HUES48 (cell line): ENCODE results near the gene STOX2.
A peak's percentile ranks its signal among the peaks of the same experiment; 100 is the strongest.

ENCODE experiments used
- H3K27ac ChIP-seq: one replicate; pipeline ENCODE4 v1.7.0; 2013; ENCODE audit warnings: low read depth, low read length, inconsistent platforms
- H3K27me3 ChIP-seq: 2 replicates; pipeline ENCODE4 v1.6.1; 2013; ENCODE audit warnings: mild to moderate bottlenecking, low read length; ENCODE audit not compliant: control insufficient read depth, insufficient read depth
- H3K36me3 ChIP-seq: 2 replicates; pipeline ENCODE4 v1.6.1; 2013; ENCODE audit warnings: low read length; ENCODE audit not compliant: control insufficient read depth, insufficient read depth
- H3K4me1 ChIP-seq: 2 replicates; pipeline ENCODE4 v1.6.1; 2013; ENCODE audit warnings: mild to moderate bottlenecking, low read length; ENCODE audit not compliant: control insufficient read depth, insufficient read depth
- H3K4me3 ChIP-seq: 2 replicates; pipeline ENCODE4 v1.5.1; 2013; ENCODE audit warnings: mild to moderate bottlenecking, low read depth, low read length
- H3K9ac ChIP-seq: 2 replicates; pipeline ENCODE4 v1.6.1; 2013; ENCODE audit warnings: mild to moderate bottlenecking, low read depth, low read length, moderate library complexity
- H3K9me3 ChIP-seq: 2 replicates; pipeline ENCODE4 v1.6.1; 2013; ENCODE audit warnings: low read length; ENCODE audit not compliant: control insufficient read depth, insufficient read depth

STOX2 gene

GRCh38 chr4:183905081-183905592 lies at the start of gene STOX2:
TSS of gene STOX2 (plus strand) at chr4:183905307. CDS start at chr4:183906791, 1,484 bp downstream.
- peak within 1 kb of the TSS; percentile 86 for H3K4me3 ChIP-seq

GRCh38 chr4:183855323-183856190 lies 49.5 kb upstream of the STOX2 start:
- H3K36me3 ChIP-seq = no peaks in the 10 kb centered on the region
- no peaks in the 10 kb centered on the region; the same call in 1 of the 2 replicates for H3K4me1 ChIP-seq
- H3K27ac ChIP-seq = no peak overlapping the region
- no peak overlapping the region for H3K4me3 ChIP-seq
- no peaks in the 10 kb centered on the region for H3K27me3 ChIP-seq
- no peak overlapping the region for H3K9ac ChIP-seq
- no peaks in the 10 kb centered on the region for H3K9me3 ChIP-seq

More at GRCh38 chr4:183905081-183905592, at the start of gene STOX2:
- Histone ChIP-seq H3K27ac (peak within 1 kb of the TSS; percentile 91), H3K4me1 (peaks cover 30% of the 10 kb centered on the region), H3K36me3 (no peaks in the 10 kb centered on the region), H3K27me3 (peaks cover 59% of the 10 kb centered on the region), H3K9me3 (no peaks in the 10 kb centered on the region), H3K9ac (peak within 1 kb of the TSS; percentile 68)

GRCh38 chr4:183857040-183857439 lies 48.1 kb upstream of the STOX2 start:
- Histone ChIP-seq H3K4me1 (no peaks in the 10 kb centered on the region; the same call in 1 of the 2 replicates), H3K27me3 (no peaks in the 10 kb centered on the region), H3K9me3 (no peaks in the 10 kb centered on the region), H3K36me3 (no peaks in the 10 kb centered on the region), H3K9ac (no peak overlapping the region), H3K27ac (no peak overlapping the region), H3K4me3 (no peak overlapping the region)

GRCh38 chr4:183858011-183858615 lies 47.0 kb upstream of the STOX2 start:
- no peaks in the 10 kb centered on the region for H3K27me3 ChIP-seq
- no peaks in the 10 kb centered on the region for H3K36me3 ChIP-seq
- no peak overlapping the region for H3K4me3 ChIP-seq
- no peak overlapping the region for H3K9ac ChIP-seq
- H3K27ac ChIP-seq = no peak overlapping the region
- no peaks in the 10 kb centered on the region; the same call in 1 of the 2 replicates for H3K4me1 ChIP-seq
- H3K9me3 ChIP-seq = no peaks in the 10 kb centered on the region

- H3K9me3 ChIP-seq = no peaks in the 10 kb centered on the region
- H3K27me3 ChIP-seq = no peaks in the 10 kb centered on the region
- H3K27ac ChIP-seq = no peak overlapping the region
- H3K4me3 ChIP-seq = no peak overlapping the region
- no peaks in the 10 kb centered on the region; the same call in 1 of the 2 replicates for H3K4me1 ChIP-seq
- H3K9ac ChIP-seq = no peak overlapping the region
- H3K36me3 ChIP-seq = no peaks in the 10 kb centered on the region
These were observed 45.0 kb upstream of the STOX2 start for GRCh38 chr4:183860119-183860518.

GRCh38 chr4:183860731-183861130 lies 44.4 kb upstream of the STOX2 start:
- H3K9ac ChIP-seq = no peak overlapping the region
- no peak overlapping the region for H3K4me3 ChIP-seq
- no peaks in the 10 kb centered on the region for H3K36me3 ChIP-seq
- H3K27ac ChIP-seq = peak overlapping the region; percentile 25
- H3K4me1 ChIP-seq = no peaks in the 10 kb centered on the region; the same call in 1 of the 2 replicates
- no peaks in the 10 kb centered on the region for H3K27me3 ChIP-seq
- no peaks in the 10 kb centered on the region for H3K9me3 ChIP-seq

- Histone ChIP-seq H3K27ac (no peak overlapping the region), H3K9me3 (no peaks in the 10 kb centered on the region), H3K4me3 (no peak overlapping the region)
These were observed 43.7 kb upstream of the STOX2 start for GRCh38 chr4:183861426-183861825.

GRCh38 chr4:183863155-183863825 lies 41.8 kb upstream of the STOX2 start:
- Histone ChIP-seq H3K9ac (no peak overlapping the region), H3K36me3 (no peaks in the 10 kb centered on the region), H3K27me3 (no peaks in the 10 kb centered on the region), H3K9me3 (no peaks in the 10 kb centered on the region), H3K27ac (no peak overlapping the region), H3K4me1 (no peaks in the 10 kb centered on the region), H3K4me3 (no peak overlapping the region)

More at GRCh38 chr4:183861426-183861825, 43.7 kb upstream of the STOX2 start:
- Histone ChIP-seq H3K4me1 (no peaks in the 10 kb centered on the region; the same call in 1 of the 2 replicates), H3K36me3 (no peaks in the 10 kb centered on the region), H3K9ac (no peak overlapping the region), H3K27me3 (no peaks in the 10 kb centered on the region)

- H3K9ac ChIP-seq = no peak overlapping the region
- no peaks in the 10 kb centered on the region for H3K9me3 ChIP-seq
- H3K4me1 ChIP-seq = peaks cover 6% of the 10 kb centered on the region
- H3K36me3 ChIP-seq = no peaks in the 10 kb centered on the region
- no peaks in the 10 kb centered on the region for H3K27me3 ChIP-seq
- H3K27ac ChIP-seq = no peak overlapping the region
- no peak overlapping the region for H3K4me3 ChIP-seq
These were observed 37.9 kb upstream of the STOX2 start for GRCh38 chr4:183867247-183867646.

GRCh38 chr4:183870997-183871396 lies 34.1 kb upstream of the STOX2 start:
- H3K4me3 ChIP-seq = no peak overlapping the region
- no peak overlapping the region for H3K27ac ChIP-seq
- H3K9ac ChIP-seq = no peak overlapping the region
- no peaks in the 10 kb centered on the region for H3K9me3 ChIP-seq
- H3K4me1 ChIP-seq = peaks cover 6% of the 10 kb centered on the region
- no peaks in the 10 kb centered on the region for H3K36me3 ChIP-seq
- no peaks in the 10 kb centered on the region for H3K27me3 ChIP-seq
